GM12878 (cell line): ENCODE results near the gene POLA2. TPM values are rescaled to one million over a fixed set of nuclear protein-coding genes. Genes with fewer than 3 reads are reported as not detected.

Experiments used
- BHLHE40 ChIP-seq, 2 experiments: fragments of 450-650 bp in 1 of 2; IDR thresholded peaks; 2 replicates each; pipeline ENCODE4 v1.6.1; 2011 to 2017; ENCODE audit warnings: low read depth in 2 of 2, borderline replicate concordance in 1 of 2, improper control_type of control experiment in 1 of 2, low read length in 1 of 2, mild to moderate bottlenecking in 1 of 2
- CBX3 ChIP-seq: fragments of 200-600 bp; sonication (generic); IDR thresholded peaks from 2 replicates; pipeline ENCODE4 v1.6.1; 2016; ENCODE audit warnings: low read depth, borderline replicate concordance
- CBX5 ChIP-seq: sonication (generic); IDR thresholded peaks from 2 replicates; pipeline ENCODE4 v1.6.1; 2016; ENCODE audit warnings: low read depth, moderate library complexity, mild to moderate bottlenecking, inconsistent platforms
- POLR2AphosphoS2 ChIP-seq: IDR thresholded peaks from 2 replicates; pipeline ENCODE4 v1.6.1; 2011; ENCODE audit warnings: low read depth, mild to moderate bottlenecking, low read length, improper control_type of control experiment, moderate library complexity
- POLR2AphosphoS5 ChIP-seq: IDR thresholded peaks from 2 replicates; pipeline ENCODE4 v1.6.1; 2011; ENCODE audit warnings: mild to moderate bottlenecking, low read length, inconsistent platforms
- RB1 ChIP-seq: fragments of 450-650 bp; formaldehyde crosslinking; IDR thresholded peaks from 2 replicates; pipeline ENCODE4 v1.6.1; 2017; ENCODE audit warnings: mild to moderate bottlenecking, borderline replicate concordance
- SIN3A ChIP-seq: IDR thresholded peaks from 2 replicates; pipeline ENCODE4 v1.6.1; 2012; ENCODE audit warnings: low read depth, low read length, improper control_type of control experiment
- TCF7 ChIP-seq: IDR thresholded peaks from 2 replicates; pipeline ENCODE4 v1.6.1; 2014; ENCODE audit warnings: antibody characterized with exemption, borderline replicate concordance
- ZNF24 ChIP-seq: fragments of 450-650 bp; IDR thresholded peaks from 2 replicates; pipeline ENCODE4 v1.6.1; 2017; ENCODE audit warnings: antibody characterized with exemption, mild to moderate bottlenecking
- polyA plus RNA-seq, 11 experiments: library from polyadenylated mRNA; depleted of rRNA in 4 of 11; unstranded in 6 of 11; stranded (reverse) in 5 of 11; fragments of >200 nt; fragmentation: Nextera tagmentation in 4 of 11; fragmentation: Illumina TruSeq in 1 of 11; extraction: Ambion mirVana in 4 of 11; extraction: Trizol in 1 of 11; gene quantifications; 1 replicate in 1 of 11; 2 replicates in 10 of 11; pipeline versions ENCODE4 v1.2.1 to v1.2.3, GENCODE V29; 2011 to 2016; ENCODE audit warnings: inconsistent platforms in 2 of 11, missing spikeins in 2 of 11, low read depth in 1 of 11
- total RNA-seq, 4 experiments: library from RNA; depleted of rRNA in 3 of 4; stranded (reverse); fragments of >200 nt in 3 of 4; fragmentation: Illumina TruSeq in 1 of 4; extraction: Trizol in 1 of 4; gene quantifications; 2 replicates each; pipeline versions ENCODE4 v1.2.1 to v1.2.3, GENCODE V29; 2013 to 2021
- TF ChIP-seq, protein P1 (sequence below): IDR thresholded peaks from 2 replicates; pipeline ENCODE4 v1.6.1; 2011; ENCODE audit warnings: borderline replicate concordance, low read depth, mild to moderate bottlenecking, moderate library complexity, low read length; ENCODE audit not compliant: insufficient read depth, poor library complexity, severe bottlenecking

Gene POLA2
- total and polyA plus RNA-seq, 10 of the 15 experiments (the other 5 are each of a cell fraction or from before 2014, with no cell fraction given): 4.2 to 121 (median 56.2) TPM

DNA sequence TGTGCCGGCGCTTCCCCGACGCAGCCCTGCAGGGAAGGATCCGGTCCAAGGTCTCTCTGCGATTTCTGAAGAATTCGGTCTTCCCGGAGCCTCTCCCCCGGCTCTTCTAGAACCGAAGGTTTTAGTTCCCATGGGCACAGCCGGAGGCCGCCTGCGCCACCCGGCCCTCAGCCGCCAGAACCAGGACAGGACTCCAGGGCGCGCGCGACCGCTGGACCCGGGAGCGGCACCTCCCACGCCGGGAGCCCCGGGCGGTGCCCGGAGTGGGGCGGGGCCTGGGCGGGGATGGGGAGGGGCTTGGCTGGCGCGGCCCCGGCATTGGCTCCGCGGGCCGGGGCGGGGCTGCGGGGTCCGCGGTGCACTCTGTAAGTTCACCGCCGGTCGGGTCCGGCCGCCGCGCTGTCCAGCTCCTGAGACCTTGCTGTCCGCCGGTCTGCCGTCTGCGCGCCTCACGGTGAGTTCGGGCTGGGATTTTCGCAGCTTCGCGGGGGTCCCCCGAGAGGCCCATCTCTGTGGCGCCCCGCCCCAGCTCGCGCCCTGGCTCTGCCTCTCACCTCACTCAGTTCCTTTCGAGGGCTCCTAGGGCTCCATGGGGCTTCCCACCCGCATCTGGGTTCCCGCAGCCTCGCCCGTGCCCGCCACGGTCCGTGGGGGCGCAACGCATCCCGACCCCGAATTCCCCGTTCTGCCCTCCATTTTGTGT is 52.9 kb downstream of the POLA2 start, which contains the start of gene CDC42EP2 (continued):
- no peak for TF ChIP-seq CBX5
- TF ChIP-seq, protein P1, sequence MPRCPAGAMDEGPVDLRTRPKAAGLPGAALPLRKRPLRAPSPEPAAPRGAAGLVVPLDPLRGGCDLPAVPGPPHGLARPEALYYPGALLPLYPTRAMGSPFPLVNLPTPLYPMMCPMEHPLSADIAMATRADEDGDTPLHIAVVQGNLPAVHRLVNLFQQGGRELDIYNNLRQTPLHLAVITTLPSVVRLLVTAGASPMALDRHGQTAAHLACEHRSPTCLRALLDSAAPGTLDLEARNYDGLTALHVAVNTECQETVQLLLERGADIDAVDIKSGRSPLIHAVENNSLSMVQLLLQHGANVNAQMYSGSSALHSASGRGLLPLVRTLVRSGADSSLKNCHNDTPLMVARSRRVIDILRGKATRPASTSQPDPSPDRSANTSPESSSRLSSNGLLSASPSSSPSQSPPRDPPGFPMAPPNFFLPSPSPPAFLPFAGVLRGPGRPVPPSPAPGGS: peak; percentile 38
- peak; percentile 50; the same call in 1 of the 2 replicates for TF ChIP-seq SIN3A
- TF ChIP-seq TCF7: no peak
- TF ChIP-seq ZNF24: no peak
- no peak for TF ChIP-seq POLR2AphosphoS5
- TF ChIP-seq RB1: no peak
- no peak for TF ChIP-seq BHLHE40 (IDR thresholded peaks at IDR 0.05; ENCODE audit: borderline replicate concordance in 1 of 2, low read depth in 2 of 2, low read length in 1 of 2)
- 0 out of 2 replicates have a peak, but pooled peaks have one; percentile 26 for TF ChIP-seq POLR2AphosphoS2
- TF ChIP-seq CBX3: no peak
